A673 (cell line): ENCODE results near the gene HRH1.

Source experiments
- CTCF ChIP-seq: fragments of 300-800, 200-600 bp; sonication (generic); conservative IDR thresholded peaks from 2 replicates; pipeline ENCODE4 v1.5.1; 2017; ENCODE audit warnings: low read depth, mild to moderate bottlenecking, antibody characterized with exemption, low read length, moderate library complexity, mixed read lengths
- EZH2 ChIP-seq: fragments of 200-600 bp; sonication (generic); IDR thresholded peaks from 2 replicates; pipeline ENCODE4 v1.6.1; 2017; ENCODE audit warnings: borderline replicate concordance, low read depth, mild to moderate bottlenecking, mixed read lengths, antibody characterized with exemption, low read length; ENCODE audit not compliant: poor library complexity, severe bottlenecking

- TF ChIP-seq CTCF (no peak), EZH2 (no peak)
Observed at GRCh38 chr3:11304175-11304574, 149.9 kb downstream of the HRH1 start.
